Dedifferentiated amniotic fluid mesenchymal stem cell (primary cell): ENCODE results near the gene RPRD1B.

ENCODE experiments used
- DNase-seq: peaks from one replicate; pipeline ENCODE4 v3.0.0-alpha.2; 2016; ENCODE audit errors: extremely low spot score

The RPRD1B gene

DNA sequence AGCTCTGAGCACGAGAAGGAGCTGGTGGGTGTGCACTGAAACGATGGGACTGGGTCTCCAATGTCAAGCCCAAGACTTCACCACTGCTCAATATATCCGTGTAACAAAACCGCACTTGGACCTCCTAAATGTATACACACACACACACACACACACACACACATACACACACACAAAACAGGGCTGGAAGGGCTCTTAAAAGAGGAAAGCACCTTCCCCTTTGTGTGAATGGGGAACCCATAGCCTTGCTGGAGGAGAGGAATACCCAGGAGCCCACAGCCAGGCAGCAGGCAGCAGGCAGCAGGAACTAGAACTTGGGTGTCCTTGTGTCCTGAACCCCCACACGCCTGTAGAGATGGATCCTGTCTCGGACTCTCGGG is 101.7 kb downstream of the RPRD1B start:
- DNase-seq = no peak

DNA sequence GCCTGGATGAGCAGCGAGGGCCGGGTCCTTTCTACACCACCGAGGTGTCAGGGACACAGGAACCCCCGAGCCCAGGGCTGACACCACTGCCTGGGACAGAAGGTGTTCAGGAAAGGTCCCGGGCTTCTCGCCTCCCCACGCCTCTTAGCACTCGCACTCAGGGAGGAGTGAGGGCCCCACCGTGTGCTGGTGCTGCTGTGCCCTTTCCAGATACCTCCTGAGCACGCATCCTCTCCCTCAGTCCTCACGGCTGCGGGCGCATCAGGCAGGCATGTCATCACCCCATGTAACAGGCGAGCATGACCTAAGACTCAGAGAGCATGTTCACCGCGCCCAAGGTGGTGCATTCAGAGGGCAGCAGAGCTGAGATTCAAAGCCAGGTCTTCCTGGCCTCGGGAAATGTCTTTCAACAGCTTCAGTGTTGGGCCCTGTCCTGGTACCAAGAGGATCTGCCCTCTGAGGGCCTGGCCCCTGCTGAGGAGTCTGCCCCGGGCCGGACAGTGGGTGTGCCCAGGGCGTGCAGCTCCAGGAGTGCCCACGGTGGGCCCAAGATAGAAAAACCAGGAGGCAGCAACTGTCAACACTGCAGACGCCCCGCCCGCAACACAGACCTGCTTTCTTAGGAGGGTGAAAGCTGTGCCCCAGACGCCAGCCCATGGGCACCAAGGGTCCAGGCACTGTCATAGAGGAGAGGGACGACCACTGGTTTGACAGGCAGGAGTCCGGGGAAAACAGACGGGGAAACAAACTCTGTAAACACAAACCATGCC is 102.3 kb downstream of the RPRD1B start:
- DNase-seq = no peak

- no peak for DNase-seq
These were observed 103.1 kb downstream of the RPRD1B start for GRCh38 chr20:38136421-38137245.

DNA sequence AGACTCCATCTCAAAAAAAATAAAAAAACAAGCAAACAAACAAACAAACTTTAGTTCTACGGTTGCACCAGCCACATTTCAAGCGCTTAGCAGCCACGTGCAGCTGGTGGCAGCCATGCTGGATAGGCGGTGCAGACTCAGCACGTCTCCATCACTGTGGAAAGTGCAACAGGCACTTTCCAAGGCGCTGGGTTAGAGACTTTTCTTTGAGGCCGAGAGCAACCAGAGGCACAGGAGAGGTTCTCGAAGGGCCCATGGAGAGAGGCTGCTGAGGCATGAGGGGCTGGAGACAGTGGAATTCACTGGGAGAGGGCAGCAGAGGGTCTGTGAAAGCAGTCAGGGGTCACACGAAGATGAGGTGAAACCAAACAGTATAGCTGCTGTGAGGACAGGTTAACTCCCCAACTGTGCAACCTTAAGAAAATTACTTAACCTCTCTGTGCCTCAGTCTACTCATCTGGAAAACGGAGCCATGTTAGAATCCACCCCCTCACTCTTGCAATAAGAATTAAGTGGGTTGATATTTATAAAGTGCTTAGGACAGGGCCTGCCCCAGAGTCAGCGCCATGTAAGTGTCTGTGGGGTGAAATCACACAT is 104.0 kb downstream of the RPRD1B start:
- DNase-seq = no peak

- no peak for DNase-seq
These were observed 104.7 kb downstream of the RPRD1B start for GRCh38 chr20:38138086-38138778.

DNA sequence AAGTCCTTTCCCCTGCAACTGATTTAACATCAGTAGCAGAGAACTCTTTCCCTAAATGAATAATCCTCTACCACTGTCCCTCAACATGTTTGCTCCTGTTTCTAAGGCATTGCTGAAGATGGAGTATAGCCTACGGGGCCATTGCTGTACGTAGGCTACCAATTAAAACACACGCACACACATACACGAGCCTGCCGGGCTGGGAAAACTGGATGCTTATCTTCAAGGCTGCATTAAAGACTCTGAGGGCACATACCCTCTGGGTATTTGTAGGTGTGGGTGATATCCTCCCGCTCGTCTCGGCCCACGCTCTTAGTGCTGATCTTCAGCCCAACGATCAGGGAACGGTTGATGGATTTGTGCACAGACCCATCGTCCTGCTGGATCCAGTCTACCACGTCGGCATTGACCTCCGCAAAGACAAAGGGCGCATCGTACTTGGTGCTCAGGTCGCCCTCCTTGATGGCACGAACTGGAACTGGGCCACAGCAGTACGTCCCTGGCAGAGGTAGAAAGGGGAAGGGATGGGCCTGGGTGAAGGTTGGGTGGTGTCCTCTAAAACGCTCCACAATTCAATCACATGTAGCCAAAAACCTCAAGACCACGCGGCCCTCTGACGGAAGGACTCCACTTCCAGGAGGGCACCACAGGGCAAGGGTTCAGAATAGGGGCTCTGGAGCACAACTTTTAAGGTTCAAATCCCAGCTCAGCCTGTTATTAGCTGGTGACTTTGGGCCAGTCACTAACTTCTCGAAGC is 105.8 kb downstream of the RPRD1B start:
- DNase-seq = no peak

DNA sequence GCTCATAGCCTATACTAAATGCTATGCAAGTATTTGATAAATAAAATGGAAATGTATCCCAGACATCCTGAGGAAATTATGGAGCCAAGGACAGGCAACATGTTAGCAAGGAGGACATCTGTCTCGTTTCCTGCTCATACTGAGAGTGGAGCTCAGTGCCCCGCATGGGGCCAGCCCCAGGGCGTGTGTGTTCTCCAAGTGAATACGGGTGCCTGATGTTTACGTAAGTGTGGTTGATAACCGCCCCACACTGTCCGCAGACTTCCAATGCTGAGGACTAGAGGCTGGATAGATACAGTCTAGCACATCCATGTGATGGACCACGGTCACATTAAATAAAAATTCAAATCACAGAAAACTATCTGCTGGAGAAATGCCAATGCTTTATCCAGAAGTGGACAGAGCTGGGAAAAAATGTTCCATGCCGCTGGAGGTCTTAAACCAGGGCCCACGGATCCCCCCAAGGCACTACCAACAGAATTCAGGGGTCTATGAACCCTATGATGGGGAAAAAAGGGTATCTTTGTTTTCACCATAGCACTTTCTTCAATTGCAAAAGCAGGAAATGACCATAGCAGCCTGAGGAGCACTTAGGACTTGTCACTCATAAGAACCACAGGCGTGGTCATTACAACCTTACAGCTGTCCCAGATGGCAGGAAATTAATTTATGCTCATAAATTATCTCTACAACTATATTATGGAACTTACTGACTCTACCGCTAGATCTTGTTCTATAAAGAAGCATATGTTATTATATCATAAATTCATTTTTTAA is 106.6 kb downstream of the RPRD1B start:
- DNase-seq = no peak

- no peak for DNase-seq
These were observed 107.8 kb downstream of the RPRD1B start for GRCh38 chr20:38141204-38141888.
